ENCODE data around the gene RAB5A.
"Not testable (repeated sequence)": the region's sequence is repeated elsewhere in the genome, so short reads cannot be mapped to it uniquely, and the experiment has no call there.

RAB5A gene, protein sequence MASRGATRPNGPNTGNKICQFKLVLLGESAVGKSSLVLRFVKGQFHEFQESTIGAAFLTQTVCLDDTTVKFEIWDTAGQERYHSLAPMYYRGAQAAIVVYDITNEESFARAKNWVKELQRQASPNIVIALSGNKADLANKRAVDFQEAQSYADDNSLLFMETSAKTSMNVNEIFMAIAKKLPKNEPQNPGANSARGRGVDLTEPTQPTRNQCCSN

DNA sequence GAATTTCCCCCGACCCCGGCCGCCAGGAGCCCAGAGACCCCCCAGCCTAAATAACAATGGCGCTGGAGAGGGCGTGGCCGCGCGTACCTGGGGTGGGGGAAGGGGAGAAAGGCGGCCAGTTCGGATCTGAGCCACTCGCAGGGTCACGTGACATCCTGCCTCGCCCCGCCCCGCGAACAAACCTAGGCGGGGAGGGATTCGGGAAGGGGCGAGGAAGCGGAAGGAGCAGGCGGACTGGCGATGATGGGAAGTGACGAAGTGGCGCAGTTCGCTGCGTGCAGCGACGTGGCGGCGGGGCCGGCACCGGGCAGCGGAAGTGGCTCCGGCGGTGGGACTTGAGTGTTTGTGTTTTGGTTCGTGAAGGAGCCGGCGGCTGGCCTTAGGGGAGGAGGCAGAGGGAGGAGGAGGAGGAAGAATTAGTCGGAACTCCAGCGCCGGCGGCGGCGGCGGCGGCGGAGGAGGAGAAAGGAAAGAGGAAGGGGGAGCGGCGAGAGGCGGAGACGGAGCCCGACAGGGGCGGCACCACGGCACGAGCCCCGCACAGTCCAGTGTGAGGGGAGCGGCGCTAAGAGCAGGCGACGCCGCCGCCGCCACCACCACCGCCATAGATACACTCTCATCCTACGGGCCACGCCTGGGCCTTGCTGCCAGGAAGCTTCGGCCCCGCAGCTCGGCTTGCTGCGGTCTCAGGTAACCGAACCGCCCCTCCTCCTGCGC, at the start of gene RAB5A:
TSS of gene RAB5A (plus strand) at position 266 of the 717 bp plus-strand sequence. CDS start 3,802 bp downstream, outside the sequence.
- peak; percentile 82 for DNase-seq

DNA sequence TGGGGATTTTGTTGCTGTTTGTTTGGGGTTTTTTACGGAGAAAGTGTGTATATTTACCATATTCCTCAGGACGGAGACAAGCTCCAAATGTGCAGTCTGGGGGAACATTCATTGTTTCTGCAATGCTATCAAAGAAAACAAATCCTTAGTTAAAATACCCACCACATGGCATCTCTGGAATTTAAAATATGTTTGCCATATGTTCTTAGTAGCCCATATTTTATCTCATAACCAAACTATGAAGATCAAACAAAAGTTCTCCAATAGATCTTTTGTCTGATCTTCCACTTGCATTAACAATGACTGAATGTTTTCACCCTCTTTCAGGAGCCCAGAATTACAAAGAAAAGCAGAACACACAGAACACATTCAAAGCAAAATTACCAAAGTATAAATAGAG, 48.2 kb upstream of the RAB5A start:
- no peak for DNase-seq

DNA sequence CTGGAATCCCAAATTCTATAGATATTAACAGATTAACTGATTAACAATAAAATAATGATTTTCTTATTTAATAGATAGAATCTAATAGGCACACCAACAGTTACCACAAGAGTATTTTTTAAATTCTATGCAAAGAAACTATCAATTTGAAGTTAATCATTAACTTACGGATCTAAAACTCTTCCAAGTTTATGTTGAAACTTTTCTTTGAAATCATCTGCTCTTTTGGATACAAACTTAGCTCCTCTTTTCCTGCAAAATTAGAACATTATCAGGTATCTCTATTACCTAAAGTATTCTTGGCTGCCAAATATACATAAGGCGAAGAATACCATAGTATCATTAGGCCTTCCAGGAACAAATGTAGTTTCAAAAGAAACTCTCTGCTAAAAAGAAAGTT, 47.6 kb upstream of the RAB5A start:
- no peak for DNase-seq

DNA sequence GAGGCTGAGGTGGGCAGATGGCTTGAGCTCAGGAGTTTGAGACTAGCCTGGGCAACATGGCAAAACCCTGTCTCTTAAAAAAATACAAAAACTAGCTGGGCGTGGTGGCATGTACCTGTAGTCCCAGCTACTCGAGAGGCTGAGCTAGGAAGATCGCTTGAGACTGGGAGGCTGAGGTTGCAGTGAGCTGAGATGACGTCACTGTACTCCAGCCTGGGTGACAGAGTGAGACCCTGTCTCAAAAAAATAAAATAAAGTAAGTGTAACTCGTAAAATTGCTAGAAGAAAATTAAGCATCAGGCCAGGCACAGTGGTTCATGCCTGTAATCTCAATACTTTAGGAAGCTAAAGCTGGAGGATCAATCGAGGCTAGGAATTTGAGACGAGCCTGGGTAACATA, 47.1 kb upstream of the RAB5A start:
- not testable (repeated sequence) for DNase-seq

DNA sequence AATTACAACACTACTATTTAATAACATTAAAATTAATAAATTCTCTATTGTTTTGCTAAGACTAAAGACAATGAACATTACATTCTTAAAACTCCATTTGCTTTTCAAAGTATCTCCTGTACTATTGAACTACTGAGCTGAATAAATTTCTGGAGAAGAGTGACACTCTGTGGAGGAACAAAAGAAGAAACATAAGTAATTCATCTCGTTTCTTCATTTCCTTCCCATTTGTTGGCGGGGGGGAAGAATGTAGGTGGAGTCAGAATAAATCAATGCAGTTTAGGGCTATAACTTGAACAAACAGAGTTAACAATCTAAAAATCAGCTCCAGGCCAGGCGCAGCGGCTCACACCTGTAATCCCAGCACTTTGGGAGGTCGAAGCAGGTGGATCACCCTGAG, 45.6 kb upstream of the RAB5A start:
- DNase-seq, result no peak

DNA sequence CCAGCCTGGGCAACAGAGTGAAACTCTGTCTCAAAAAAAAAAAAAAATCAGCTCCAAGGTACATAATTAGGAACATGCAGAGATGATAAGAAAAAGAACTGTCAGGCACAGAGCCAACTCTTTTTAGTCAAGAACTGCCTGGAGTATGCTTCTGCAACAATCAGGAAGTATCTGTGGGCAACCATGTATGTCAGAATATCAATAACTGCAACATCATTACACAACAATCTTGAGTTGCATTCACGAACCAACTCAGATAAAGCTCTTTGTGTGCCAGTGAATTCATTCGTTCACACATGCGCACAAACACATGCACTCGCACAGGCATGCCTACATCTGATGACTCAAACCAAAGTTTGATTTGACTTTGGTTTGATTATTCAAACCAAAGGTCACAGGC, 45.0 kb upstream of the RAB5A start:
- no peak for DNase-seq

DNA sequence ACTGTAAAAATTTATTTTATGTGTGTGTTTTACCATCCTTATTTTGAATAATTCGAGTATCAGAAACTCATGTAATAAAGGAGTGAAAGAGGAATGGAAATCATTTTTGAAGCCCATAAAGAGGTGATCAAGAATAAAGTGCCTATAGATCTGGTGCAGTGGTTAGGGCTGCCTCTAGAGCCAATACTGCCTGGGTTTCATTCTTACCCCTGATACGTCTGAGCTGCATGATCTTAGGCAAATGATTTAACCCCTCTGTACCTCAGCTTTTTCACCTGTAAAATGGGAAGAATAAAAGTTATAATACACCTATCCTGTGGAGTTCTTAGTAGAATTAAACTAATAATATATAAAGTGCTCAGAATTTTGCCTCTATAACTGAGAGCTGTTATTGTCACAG, 43.2 kb upstream of the RAB5A start:
- DNase-seq, result no peak

DNA sequence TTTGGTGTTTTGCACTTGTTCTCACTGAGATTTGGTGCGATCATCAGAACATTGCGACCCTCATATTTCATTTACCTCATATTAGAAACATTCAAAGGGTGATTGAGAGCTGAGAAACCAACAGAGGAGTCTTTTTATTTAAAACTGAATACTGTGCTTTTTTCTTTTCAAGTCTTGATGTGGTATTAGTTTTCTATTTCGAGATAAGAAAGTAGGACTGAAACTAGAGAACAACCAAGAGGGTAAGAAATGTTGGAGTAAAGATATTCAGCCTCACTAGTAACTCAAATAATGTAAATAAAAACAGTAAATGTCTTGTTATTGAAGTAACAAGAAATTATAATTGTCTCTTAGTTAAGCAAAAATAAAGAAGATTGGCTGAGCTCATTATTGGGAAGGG, 39.4 kb upstream of the RAB5A start:
- DNase-seq, result no peak

DNA sequence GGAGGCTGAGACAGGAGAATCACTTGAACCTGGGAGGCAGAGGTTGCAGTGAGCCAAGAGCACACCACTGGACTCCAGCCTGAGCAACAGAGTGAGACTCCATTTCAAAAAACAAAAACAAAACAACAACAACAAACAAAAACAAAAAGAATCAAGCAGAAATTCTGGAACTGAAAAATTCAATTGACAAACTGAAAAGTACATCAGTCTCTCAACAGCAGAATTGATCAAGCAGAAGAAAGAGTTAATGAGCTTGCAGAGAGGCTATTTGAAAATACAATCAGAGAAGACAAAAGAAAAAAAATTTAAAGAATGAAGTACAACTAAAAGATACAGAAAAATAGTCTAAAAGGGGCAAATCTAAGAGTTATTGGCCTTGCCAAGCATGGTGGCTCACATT, 35.4 kb upstream of the RAB5A start:
- no peak for DNase-seq

DNA sequence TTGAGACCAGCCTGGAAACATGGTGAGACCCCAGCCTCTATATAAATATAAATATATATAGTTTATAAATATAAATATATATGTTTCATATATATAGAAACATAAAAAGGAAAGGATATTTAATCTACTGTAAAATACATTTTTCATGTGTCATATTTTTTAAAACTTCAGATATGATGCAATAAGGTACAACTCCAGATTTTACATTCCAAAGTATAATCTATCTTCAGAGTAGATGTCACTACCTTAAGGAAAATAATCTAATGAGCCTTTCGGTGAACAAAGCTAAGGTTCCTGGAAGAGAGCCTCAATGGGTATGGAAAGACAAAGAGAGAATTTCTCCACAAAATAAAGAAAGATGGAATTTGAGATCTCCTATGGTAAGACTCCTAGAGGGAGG, 29.7 kb upstream of the RAB5A start:
- DNase-seq, result no peak

DNA sequence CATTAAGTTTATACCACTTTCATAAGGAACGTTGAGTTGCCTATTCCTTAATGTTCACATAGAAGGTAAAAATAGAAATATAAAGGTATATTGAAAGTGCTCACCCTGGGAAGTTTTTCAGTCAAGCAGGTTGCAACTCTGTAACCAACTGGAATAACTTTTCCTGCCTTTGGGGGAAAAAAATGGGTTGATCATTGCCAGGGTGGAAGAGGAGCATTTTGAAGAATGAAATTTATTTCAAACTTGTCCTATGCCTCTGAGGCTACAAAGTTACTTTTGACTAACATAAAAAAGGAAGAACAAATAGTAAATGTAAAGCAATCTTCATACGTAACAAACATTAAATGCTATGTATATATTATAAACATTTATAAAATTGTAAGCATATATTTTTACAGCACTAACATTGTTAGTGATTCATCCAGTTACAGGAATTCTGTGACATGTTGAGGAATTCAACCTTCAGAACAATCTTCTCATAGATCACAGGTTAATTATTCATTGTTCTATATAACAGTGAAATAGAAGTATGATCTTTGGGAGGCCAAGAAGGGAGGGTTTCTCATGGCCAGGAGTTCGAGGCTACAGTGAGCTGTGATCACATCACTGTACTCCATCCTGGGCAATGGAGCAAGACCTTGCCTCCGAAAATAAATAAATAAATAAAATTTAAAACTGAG, 26.4 kb upstream of the RAB5A start:
- DNase-seq, result no peak

DNA sequence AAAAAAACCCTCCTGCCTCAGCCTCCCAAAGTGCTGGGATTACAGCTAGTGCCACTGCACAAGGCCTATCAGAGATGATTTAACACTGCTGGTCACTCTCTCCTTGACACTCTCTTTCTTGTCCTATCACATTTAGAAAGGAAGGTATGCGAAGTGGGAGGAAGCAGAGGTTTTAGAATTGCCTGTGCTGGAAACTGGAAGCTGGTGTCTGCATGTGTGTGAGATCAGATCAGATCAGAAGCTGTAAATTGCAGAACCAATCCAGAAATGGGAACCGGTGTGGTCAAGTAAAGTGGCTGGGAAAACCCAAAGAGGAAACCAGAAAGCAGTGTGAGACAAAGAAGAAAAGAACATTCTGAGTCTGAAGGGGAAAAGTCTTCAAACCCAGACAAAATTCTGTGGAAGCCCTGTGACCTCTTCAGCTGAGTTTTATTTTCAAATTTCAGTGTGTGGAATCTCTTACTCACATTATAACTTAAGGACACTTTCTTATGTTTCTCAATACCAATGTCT, 15.7 kb upstream of the RAB5A start:
- no peak for DNase-seq

DNA sequence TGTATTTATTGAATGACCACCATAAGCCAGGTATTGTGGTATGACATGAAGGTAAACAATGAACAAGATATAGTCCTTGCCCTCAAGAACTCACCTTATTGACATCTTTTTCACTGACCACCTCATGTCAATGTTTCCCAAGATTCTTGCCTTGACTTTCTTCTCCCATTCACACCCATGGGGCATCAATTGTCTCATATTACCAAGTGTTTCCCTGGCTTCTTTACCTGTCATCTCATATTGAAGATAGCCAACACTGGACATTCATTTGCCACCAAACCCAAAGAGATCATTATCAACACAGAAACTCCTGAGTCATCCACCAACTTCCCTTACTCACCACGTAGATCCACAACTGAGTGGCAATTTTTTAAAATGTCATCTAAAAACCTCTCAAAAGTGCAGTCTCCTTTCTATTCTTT, 15.1 kb upstream of the RAB5A start:
- DNase-seq, result no peak

DNA sequence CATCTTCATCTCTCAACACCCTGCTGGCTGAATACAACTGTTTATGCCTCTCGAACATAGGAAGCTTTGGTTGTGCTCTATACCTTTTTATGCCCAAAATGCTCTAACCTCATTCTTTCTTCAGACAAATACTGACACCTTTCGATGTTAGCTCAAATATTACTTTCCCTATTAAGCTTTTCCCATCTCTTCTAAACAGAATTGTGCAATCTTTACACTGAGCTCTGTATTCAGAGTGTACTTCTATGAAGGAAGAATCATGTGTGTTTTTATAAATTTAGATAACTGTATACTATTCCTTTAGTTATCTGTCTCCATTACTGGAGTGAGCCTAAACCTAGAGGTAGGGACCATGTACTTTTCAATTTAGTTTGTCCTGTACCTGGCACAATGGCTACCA, 14.5 kb upstream of the RAB5A start:
- no peak for DNase-seq

DNA sequence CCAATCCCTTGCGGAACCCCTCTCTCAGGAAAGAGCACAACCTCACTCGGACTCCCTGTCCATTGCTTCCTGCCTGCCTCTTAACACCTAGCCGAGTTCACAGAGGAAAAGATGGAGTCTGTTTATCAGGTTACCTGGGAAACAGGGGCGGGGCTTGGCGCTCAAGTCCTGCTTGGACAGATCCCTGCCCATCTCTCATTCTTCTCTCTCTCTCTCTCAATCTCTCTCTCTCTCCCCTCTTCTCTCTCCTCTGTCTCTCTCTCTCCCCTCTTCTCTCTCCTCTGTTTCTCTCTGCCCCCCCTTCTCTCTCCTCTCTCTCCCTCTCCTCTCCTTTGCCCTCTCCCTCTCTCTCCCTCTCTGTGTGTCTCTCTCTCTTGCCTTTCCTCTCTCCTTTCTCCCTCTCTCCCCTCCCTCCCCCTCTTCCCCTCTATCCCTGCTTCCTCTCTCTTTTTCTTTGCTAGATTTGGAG, 12.8 kb upstream of the RAB5A start, which contains the start of gene EFHB:
TSS of gene EFHB (minus strand) at position 120 of the 469 bp plus-strand sequence. CDS start 199 bp downstream, outside the sequence.
- peak; percentile 4 for DNase-seq

DNA sequence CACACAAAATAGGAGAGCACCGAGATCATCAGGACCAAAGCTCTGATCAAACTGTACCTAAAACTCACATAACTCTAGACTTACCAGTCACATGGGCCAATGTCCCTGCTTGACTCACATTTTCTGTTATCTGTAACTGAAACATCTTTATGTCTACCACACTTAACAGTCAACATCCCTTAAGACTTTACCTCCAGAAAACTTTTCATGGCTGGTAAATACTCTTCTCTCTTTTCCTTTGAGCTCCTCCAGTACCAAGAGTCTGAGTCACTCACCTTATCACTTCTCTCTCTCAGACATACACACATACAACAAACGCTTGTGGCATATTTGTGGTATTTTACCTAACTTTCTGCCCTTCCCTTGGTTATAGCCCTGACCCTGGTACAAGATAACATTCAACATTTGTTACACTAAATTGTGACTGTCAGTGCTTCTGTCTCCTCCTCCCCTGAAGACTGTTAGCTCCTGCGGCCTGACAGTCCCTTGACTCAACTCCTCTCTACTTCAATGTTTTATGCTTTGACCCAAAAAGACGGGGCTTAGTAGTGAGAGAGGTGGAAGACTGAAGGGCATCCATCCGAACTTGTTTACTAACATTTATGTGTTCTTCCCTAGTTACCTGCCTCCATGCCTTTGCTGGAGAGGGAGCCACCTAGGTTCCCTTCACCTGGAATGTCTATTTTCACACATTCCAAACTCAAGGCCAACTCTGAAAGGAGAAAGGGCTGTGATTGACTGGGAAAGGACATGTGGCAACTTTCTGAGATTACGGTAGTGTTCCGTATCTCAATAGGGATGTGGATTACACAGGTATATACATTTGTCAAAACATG, 9.2 kb upstream of the RAB5A start:
- no peak for DNase-seq

DNA sequence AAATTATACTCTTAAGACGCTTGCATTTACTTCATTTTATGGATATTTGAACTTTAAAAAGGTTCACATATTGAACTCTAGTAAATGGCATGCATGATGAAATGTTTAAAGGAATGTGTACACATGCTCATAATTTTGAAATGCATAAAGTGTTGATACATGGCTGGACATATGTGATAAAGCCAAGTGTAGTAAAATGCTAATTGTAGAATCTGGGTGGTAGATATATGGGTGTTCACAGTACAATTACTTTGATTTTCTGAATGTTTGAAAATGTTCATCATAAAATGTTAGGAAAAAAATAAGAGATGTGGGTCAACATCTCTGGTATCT, 8.6 kb upstream of the RAB5A start:
- DNase-seq, result no peak

DNA sequence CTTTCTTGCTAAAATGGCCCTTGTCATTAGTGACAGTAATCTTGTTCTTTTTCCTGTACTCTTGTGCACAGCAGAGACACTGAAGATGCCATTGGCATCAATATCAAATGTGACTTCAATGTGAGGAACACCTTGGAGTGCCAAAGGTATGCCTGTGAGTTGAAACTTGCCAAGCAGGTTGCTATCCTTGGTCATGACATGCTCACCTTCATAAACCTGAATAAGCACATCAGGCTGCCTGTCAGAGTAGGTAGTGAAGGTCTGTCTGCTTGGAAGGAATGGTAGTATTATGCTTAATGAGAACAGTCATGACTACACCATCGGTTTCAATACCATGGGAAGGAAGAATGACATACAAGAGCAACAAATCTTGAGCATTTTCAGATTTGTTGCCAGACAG, 6.3 kb upstream of the RAB5A start:
- no peak for DNase-seq

DNA sequence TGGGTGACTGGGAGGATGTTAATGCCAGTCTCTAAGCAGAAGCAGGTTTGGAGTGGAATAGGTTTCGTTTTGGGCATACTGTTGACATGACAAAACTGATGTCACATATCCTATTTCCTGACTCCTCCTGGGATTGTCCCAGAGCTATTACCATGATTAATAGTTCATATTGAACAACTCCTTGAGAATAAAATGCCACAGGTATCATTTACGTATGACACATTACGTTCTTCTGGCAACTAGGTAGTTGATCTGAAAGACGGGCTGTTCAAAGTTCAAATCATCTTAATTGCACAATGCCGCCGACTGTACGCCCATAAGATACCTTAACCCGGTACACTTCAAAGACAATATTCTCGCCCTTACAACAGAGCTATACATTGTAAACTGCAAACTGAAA, 1.4 kb upstream of the RAB5A start:
- no peak for DNase-seq

DNA sequence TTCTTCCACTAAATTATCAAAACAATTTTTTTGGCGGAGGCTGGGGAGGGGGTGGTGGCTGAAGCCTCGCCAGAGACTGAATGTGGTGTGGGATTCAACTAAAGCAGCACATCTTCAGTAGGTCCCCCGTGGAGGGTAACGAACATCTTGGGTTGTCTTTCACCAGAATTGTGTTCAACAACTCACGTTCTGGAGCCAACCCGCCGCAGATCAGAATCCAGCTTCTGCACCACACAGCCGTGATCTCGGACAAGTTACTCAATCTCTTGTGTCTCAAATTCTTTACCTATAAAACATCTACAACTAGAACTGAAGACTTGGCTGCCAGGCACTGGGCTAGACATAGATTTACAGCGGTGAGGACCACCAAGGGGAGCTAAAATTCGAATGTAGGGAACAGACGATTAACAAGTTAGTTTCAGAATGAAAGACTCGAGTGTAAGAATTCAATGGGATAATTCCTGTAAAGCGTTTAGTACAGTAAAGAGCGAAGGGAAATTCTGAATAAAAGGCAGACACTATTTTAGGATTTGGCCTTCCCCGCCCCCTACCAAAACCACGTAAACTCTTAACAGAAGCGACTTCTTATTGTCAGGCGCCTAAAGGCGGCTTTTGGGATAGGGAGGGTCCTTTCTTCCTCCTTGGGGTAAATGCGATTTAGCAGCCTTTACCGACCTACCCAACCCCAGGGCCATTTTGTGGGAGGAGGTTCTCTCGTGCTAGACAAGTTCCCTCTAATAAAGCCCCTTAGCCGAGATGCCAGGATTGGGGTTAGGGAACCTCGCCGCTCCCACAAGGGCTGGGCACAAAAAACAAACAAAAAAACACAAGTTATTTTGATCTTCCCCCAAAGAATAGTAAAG, 697 bp upstream of the RAB5A start:
- no peak for DNase-seq

DNA sequence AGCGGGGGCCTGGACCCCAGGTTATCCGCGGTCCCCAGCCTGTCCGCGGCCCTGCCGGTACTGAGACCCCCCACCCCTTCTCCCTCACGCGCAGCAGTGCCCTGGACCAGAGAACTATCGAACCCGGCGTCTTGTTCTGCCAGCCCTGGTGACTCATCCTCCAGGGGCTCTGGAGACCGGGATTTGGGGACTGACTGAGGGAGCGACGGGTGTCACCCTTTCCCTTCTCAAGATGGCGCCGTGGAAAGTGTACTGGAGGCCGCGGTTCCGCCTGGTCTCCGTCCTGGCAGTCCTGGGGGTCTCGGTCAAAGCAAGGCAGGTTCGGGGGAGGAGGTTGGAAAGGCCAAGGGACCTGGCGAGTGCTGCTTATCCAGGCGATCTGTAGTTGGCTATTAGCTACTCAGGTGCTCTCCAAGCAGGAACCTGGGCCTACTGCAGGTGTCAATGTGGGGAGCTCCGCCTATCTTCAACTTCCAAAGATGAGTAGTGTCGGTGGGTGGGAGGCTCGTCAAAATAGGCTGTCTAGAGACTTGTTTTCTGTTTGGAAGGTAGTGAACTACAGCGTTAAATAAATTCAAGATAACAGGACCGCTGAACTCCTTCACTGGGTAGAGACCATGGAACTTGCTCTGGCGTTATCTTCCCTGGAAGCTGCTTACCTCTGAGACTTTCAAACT, 790 bp downstream of the RAB5A start:
- DNase-seq, result no peak

DNA sequence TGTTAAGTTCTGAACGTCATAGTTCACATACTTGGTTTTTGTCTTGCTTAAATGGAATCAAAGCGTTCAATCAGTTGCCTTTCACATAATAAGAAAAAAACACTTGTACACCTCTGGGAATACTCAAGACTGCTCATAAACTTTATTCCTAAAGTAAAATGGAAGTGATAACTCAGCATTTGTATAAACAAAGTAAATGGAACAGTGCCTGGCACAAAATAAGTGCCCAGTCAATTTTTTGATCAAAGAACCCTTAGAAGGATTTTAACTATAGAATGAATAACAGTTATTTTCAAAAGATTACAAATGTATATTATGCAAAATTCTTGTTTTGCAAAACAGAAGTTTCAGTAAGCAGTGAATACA, 1.3 kb downstream of the RAB5A start:
- DNase-seq, result no peak
